H1 (cell line): ENCODE data around the gene ZNF385B.

Experiments
- POLR2A ChIP-seq, 2 experiments: IDR thresholded peaks; 1 replicate in 1 of 2; 2 replicates in 1 of 2; pipeline ENCODE4 v1.6.1; 2011; ENCODE audit warnings: low read depth in 2 of 2, low read length in 2 of 2, mild to moderate bottlenecking in 2 of 2; ENCODE audit errors: control extremely low read depth in 1 of 2
- TAF1 ChIP-seq: IDR thresholded peaks from 2 replicates; pipeline ENCODE4 v1.6.1; 2011; ENCODE audit warnings: mild to moderate bottlenecking, low read depth, low read length
- ZNF274 ChIP-seq: IDR thresholded peaks from 2 replicates; pipeline ENCODE4 v1.7.0; 2012; ENCODE audit warnings: low read length, borderline replicate concordance; ENCODE audit errors: extremely low read depth
- TF ChIP-seq, protein P1 (sequence below), 3 experiments: IDR thresholded peaks; 1 replicate in 2 of 3; 2 replicates in 1 of 3; pipeline versions ENCODE4 v1.5.1 to v1.6.1; 2011; ENCODE audit warnings: low read length in 3 of 3, mild to moderate bottlenecking in 3 of 3, inconsistent platforms in 2 of 3, low read depth in 1 of 3, moderate library complexity in 1 of 3; ENCODE audit not compliant: insufficient read depth in 1 of 3; ENCODE audit errors: control extremely low read depth in 1 of 3
- TF ChIP-seq, protein P2 (sequence below): IDR thresholded peaks from 2 replicates; pipeline ENCODE4 v1.6.1; 2012; ENCODE audit warnings: low read length, inconsistent platforms

DNA sequence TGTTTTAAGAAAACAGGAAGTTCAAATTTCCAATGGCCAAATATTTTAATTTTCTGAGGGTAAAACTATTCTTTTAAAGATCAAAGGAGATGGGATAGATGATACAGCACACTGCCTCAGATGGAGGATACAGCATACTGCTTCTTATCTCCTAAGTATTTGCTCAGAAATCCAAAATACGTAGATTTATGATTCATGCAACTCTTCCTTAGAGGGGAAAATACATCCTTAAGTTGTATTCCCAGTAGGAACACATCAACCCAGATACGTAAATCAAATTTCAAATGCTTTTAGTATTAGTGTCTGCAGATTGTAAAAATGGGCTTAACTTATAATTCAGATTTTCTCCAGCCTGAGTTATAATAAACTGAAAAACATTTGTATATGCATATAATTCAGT is 235.2 kb downstream of the ZNF385B start:
- no peak for TF ChIP-seq TAF1
- TF ChIP-seq POLR2A (IDR thresholded peaks at IDR 0.05; ENCODE audit: control extremely low read depth in 1 of 2, low read depth in 2 of 2, low read length in 2 of 2): no peak
- TF ChIP-seq, protein P1, sequence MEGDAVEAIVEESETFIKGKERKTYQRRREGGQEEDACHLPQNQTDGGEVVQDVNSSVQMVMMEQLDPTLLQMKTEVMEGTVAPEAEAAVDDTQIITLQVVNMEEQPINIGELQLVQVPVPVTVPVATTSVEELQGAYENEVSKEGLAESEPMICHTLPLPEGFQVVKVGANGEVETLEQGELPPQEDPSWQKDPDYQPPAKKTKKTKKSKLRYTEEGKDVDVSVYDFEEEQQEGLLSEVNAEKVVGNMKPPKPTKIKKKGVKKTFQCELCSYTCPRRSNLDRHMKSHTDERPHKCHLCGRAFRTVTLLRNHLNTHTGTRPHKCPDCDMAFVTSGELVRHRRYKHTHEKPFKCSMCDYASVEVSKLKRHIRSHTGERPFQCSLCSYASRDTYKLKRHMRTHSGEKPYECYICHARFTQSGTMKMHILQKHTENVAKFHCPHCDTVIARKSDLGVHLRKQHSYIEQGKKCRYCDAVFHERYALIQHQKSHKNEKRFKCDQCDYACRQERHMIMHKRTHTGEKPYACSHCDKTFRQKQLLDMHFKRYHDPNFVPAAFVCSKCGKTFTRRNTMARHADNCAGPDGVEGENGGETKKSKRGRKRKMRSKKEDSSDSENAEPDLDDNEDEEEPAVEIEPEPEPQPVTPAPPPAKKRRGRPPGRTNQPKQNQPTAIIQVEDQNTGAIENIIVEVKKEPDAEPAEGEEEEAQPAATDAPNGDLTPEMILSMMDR (IDR thresholded peaks at IDR 0.05; ENCODE audit: control extremely low read depth in 1 of 3, insufficient read depth in 1 of 3, low read depth in 1 of 3, low read length in 3 of 3): no peak
- TF ChIP-seq ZNF274: no peak
- TF ChIP-seq, protein P2, sequence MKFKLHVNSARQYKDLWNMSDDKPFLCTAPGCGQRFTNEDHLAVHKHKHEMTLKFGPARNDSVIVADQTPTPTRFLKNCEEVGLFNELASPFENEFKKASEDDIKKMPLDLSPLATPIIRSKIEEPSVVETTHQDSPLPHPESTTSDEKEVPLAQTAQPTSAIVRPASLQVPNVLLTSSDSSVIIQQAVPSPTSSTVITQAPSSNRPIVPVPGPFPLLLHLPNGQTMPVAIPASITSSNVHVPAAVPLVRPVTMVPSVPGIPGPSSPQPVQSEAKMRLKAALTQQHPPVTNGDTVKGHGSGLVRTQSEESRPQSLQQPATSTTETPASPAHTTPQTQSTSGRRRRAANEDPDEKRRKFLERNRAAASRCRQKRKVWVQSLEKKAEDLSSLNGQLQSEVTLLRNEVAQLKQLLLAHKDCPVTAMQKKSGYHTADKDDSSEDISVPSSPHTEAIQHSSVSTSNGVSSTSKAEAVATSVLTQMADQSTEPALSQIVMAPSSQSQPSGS: no peak
